Panc1 (cell line): Measurements from ENCODE around the gene NR4A1. TPM values are rescaled to one million over a fixed set of nuclear protein-coding genes. Genes with fewer than 3 reads are reported as not detected.

Source experiments
- ATAC-seq: fragments of 200-7000 bp; cut with Tn5 transposase; 2 replicates; pipeline ENCODE4 v1.9.1; 2020; ENCODE audit warnings: mild to moderate bottlenecking, moderate library complexity
- BruUV-seq: library from RNA; stranded (reverse); fragments of 400-500 nt; replicated peaks from 2 replicates; lab custom pipeline; 2021; lab: Mats Ljungman, UMichigan
- CTCF ChIA-PET: fragments of 300-600 bp; sonication (Branson Sonifier 250); formaldehyde crosslinking; loops from one replicate; lab custom pipeline; 2022; ENCODE audit warnings: antibody characterized with exemption; lab: Charles Lee
- POLR2A ChIA-PET: fragments of 300-600 bp; sonication (Branson Sonifier 250); formaldehyde crosslinking; loops from one replicate; lab custom pipeline; 2022; ENCODE audit warnings: antibody characterized with exemption; lab: Charles Lee
- DNase-seq: peaks from one replicate; pipeline ENCODE4 v3.0.0-alpha.2; 2010; ENCODE audit warnings: low read depth, low spot score
- H3K27ac ChIP-seq: 2 replicates; pipeline ENCODE4 v1.5.1; 2011; ENCODE audit warnings: mild to moderate bottlenecking, low read length, inconsistent platforms
- H3K27me3 ChIP-seq: fragments of 200-500 bp; sonication (Bioruptor generic); 2 replicates; pipeline ENCODE4 v1.6.0; 2014; ENCODE audit warnings: low read length, inconsistent platforms; ENCODE audit not compliant: control insufficient read depth, insufficient read depth
- H3K36me3 ChIP-seq: fragments of 200-500 bp; sonication (Bioruptor generic); 2 replicates; pipeline ENCODE4 v1.5.1; 2014; ENCODE audit warnings: inconsistent platforms, mild to moderate bottlenecking, low read length, moderate library complexity; ENCODE audit not compliant: control insufficient read depth, insufficient read depth
- H3K4me1 ChIP-seq: 2 replicates; pipeline ENCODE4 v1.5.1; 2011; ENCODE audit warnings: inconsistent platforms, mild to moderate bottlenecking, low read length, moderate library complexity; ENCODE audit not compliant: control insufficient read depth, insufficient read depth
- H3K4me3 ChIP-seq, 2 experiments: 2 replicates each; pipeline ENCODE4 v1.5.1; 2011 to 2012; ENCODE audit warnings: low read depth in 2 of 2, low read length in 2 of 2, mild to moderate bottlenecking in 2 of 2, inconsistent platforms in 1 of 2, moderate library complexity in 1 of 2
- H3K9me3 ChIP-seq: fragments of 200-500 bp; sonication (Bioruptor generic); 2 replicates; pipeline ENCODE4 v1.5.1; 2014; ENCODE audit warnings: low read depth, mild to moderate bottlenecking, inconsistent platforms, low read length, moderate library complexity; ENCODE audit not compliant: control insufficient read depth, insufficient read depth
- POLR2AphosphoS5 ChIP-seq: IDR thresholded peaks from 2 replicates; pipeline ENCODE4 v1.6.1; 2012; ENCODE audit warnings: mild to moderate bottlenecking, low read depth, low read length, moderate library complexity
- SIN3A ChIP-seq: IDR thresholded peaks from 2 replicates; pipeline ENCODE4 v1.6.1; 2012; ENCODE audit warnings: low read depth, mild to moderate bottlenecking, low read length, moderate library complexity, borderline replicate concordance; ENCODE audit not compliant: insufficient read depth
- TCF7L2 ChIP-seq: IDR thresholded peaks from 2 replicates; pipeline ENCODE4 v1.6.1; 2011; ENCODE audit warnings: mild to moderate bottlenecking, low read depth, low read length, inconsistent platforms
- in situ Hi-C: cut with HindIII; loops from 2 replicates; pipeline ENCODE4 v1.10.0; 2016; ENCODE audit warnings: low sequenced_read_pairs, low pct_unique_long_range_greater_than_20kb
- intact Hi-C: fragments of 100-400 bp; cut with micrococcal nuclease; formaldehyde crosslinking; loops from one replicate; pipeline ENCODE4 v1.10.0; 2022; ENCODE audit not compliant: unreplicated experiment
- total RNA-seq: library from RNA; stranded (reverse); gene quantifications from one replicate; pipeline ENCODE4 v1.2.1, GENCODE V29; 2021; ENCODE audit not compliant: unreplicated experiment
- TF ChIP-seq, protein P1 (sequence below): fragments of 450-650 bp; IDR thresholded peaks from 2 replicates; pipeline ENCODE4 v1.5.1; 2017; ENCODE audit warnings: mild to moderate bottlenecking
- TF ChIP-seq, protein P2 (sequence below), 2 experiments: IDR thresholded peaks; 2 replicates each; pipeline ENCODE4 v1.6.1; 2011 to 2012; ENCODE audit warnings: low read depth in 2 of 2, control low read depth in 1 of 2, low read length in 1 of 2, mild to moderate bottlenecking in 1 of 2, moderate library complexity in 1 of 2; ENCODE audit not compliant: insufficient read depth in 1 of 2

Gene NR4A1
- total RNA-seq, 1 experiment from 2014 or later: 2.0 TPM

DNA sequence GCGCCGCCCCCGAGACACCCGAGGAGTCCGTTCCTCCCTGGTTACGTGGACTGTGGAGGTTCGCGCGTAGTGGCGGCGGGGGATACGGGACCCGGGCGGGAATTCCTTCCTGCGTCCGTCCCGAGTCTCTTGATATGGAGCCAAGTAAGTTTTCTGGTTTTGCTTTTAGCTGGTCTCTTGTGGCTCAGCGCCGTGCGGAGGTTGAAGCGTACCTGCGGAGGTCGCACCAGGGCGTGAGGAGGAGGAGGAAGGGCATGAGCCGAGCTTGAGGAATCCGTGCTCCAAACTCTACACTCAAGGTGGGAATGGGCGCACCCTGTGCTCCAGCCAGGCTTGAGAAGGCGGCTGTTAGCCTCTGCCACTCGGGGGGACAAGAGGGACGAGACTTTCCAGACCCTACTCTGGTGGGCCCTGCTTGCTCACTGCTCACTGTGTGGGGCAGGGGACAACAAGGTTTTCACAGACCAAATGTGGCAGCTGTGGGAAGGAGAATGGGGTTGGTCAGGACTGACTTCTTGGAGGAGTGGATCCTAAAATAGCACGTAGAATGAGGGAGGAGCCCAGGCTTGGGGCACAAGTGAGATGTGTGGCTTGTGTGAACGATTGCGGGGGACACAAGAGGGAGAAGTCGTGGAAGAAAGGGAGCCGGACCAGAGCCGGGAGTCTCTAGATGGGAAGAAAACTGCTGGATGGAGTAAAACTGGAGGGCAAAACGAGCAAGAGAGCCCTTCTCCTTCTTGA, 19.1 kb downstream of the NR4A1 start:
- intact Hi-C loops: no loop called here
- BruUV-seq: TSS peak; percentile 84
- POLR2A ChIA-PET: interaction anchor here (0.6 kb wide), 1 partner anchor 33 kb away, joined by 10 read pairs; no protein-coding TSS in a partner anchor
- in situ Hi-C loops: no loop called here
- DNase-seq (no peak), ATAC-seq (peak; percentile 34; the same call in 1 of the 2 replicates)
- TF ChIP-seq, protein P1, sequence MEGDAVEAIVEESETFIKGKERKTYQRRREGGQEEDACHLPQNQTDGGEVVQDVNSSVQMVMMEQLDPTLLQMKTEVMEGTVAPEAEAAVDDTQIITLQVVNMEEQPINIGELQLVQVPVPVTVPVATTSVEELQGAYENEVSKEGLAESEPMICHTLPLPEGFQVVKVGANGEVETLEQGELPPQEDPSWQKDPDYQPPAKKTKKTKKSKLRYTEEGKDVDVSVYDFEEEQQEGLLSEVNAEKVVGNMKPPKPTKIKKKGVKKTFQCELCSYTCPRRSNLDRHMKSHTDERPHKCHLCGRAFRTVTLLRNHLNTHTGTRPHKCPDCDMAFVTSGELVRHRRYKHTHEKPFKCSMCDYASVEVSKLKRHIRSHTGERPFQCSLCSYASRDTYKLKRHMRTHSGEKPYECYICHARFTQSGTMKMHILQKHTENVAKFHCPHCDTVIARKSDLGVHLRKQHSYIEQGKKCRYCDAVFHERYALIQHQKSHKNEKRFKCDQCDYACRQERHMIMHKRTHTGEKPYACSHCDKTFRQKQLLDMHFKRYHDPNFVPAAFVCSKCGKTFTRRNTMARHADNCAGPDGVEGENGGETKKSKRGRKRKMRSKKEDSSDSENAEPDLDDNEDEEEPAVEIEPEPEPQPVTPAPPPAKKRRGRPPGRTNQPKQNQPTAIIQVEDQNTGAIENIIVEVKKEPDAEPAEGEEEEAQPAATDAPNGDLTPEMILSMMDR: no peak
- TF ChIP-seq SIN3A (no peak), TCF7L2 (no peak)
- no peaks in the 10 kb centered on the region for H3K27me3 ChIP-seq
- H3K27ac ChIP-seq: peak overlapping the region; percentile 96
- H3K4me1 ChIP-seq: peaks cover 10% of the 10 kb centered on the region
- CTCF ChIA-PET: interaction anchor here (0.9 to 1.4 kb wide), 4 partner anchors 11 to 45 kb away, joined by 3 to 8 read pairs (median 4); no protein-coding TSS in a partner anchor
- H3K9me3 ChIP-seq: no peaks in the 10 kb centered on the region
- peaks cover 2% of the 10 kb centered on the region; the same call in 1 of the 2 replicates for H3K36me3 ChIP-seq
- peak overlapping the region; percentile 94 to 96 for H3K4me3 ChIP-seq

DNA sequence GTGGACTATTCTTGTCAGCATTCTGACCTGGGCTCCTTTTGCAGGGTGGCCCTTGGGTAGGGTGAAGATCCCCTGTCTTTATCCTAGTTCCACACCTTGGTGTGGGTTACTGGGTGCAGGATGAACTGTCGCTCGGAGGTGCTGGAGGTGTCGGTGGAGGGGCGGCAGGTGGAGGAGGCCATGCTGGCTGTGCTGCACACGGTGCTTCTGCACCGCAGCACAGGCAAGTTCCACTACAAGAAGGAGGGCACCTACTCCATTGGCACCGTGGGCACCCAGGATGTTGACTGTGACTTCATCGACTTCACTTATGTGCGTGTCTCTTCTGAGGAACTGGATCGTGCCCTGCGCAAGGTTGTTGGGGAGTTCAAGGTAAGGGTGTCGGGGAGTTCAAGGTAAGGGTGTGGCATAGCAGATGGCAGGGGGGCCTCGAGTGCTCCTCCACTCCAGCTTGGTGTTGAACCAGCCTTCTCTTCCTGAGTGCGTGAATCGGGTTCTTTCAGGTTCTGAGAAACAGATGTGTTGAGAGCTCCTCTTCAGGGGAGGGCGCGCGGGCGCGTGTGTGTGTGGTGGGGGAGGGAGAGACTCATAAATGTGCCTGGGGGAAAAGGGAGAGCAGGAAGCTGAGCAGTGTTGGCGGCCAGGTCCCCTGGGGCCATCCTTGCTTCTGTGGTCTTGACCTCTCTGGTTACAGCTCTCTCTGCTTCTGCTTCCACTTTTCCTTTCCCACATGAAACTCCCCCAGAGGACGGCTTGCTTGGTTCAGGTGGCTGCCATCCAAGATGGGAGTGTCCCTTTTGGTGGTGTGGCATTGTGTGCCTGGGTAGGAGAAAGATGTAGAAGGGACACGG, 22.5 kb downstream of the NR4A1 start:
- intact Hi-C loops: no loop called here
- Histone ChIP-seq H3K27ac (no peak overlapping the region), H3K36me3 (peaks cover 8% of the 10 kb centered on the region; the same call in 1 of the 2 replicates), H3K9me3 (no peaks in the 10 kb centered on the region), H3K27me3 (no peaks in the 10 kb centered on the region), H3K4me3 (no peak overlapping the region), H3K4me1 (peaks cover 10% of the 10 kb centered on the region)
- DNase-seq (no peak), ATAC-seq (no peak)
- no TSS peak for BruUV-seq
- in situ Hi-C loops: no loop called here
- ChIA-PET POLR2A (interaction anchor here (0.6 kb wide), 1 partner anchor 15 kb away, joined by 6 read pairs; no protein-coding TSS in a partner anchor), CTCF (interaction anchor here (1.2 kb wide), 1 partner anchor 48 kb away, joined by 3 read pairs; no protein-coding TSS in a partner anchor)
- TF ChIP-seq, protein P2, sequence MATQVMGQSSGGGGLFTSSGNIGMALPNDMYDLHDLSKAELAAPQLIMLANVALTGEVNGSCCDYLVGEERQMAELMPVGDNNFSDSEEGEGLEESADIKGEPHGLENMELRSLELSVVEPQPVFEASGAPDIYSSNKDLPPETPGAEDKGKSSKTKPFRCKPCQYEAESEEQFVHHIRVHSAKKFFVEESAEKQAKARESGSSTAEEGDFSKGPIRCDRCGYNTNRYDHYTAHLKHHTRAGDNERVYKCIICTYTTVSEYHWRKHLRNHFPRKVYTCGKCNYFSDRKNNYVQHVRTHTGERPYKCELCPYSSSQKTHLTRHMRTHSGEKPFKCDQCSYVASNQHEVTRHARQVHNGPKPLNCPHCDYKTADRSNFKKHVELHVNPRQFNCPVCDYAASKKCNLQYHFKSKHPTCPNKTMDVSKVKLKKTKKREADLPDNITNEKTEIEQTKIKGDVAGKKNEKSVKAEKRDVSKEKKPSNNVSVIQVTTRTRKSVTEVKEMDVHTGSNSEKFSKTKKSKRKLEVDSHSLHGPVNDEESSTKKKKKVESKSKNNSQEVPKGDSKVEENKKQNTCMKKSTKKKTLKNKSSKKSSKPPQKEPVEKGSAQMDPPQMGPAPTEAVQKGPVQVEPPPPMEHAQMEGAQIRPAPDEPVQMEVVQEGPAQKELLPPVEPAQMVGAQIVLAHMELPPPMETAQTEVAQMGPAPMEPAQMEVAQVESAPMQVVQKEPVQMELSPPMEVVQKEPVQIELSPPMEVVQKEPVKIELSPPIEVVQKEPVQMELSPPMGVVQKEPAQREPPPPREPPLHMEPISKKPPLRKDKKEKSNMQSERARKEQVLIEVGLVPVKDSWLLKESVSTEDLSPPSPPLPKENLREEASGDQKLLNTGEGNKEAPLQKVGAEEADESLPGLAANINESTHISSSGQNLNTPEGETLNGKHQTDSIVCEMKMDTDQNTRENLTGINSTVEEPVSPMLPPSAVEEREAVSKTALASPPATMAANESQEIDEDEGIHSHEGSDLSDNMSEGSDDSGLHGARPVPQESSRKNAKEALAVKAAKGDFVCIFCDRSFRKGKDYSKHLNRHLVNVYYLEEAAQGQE (IDR thresholded peaks at IDR 0.05; ENCODE audit: insufficient read depth in 1 of 2, low read depth in 2 of 2, low read length in 1 of 2): no peak
- TF ChIP-seq TCF7L2 (no peak), SIN3A (no peak), POLR2AphosphoS5 (no peak)
- TF ChIP-seq, protein P1: no peak
